Measurements from ENCODE around the gene EYS.

DNA sequence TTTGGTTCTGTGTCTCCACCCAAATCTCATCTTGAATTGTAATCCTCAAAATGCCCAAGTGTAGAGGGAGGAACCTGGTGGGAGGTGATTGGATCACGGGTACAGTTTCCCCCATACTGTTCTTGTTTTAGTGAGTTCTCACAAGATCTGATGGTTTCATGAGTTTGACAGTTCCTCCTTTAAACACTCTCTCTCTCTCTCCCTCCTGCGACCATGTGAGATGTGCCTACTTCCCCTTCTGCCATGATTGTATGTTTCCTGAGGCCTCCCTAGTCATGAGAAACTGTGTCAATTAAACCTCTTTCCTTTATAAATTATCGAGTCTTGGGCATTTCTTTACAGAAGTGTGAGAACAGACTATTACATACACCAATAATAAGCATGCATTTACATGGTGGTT lies 12.1 kb upstream of the EYS start:
- TF ChIP-seq, protein P1, sequence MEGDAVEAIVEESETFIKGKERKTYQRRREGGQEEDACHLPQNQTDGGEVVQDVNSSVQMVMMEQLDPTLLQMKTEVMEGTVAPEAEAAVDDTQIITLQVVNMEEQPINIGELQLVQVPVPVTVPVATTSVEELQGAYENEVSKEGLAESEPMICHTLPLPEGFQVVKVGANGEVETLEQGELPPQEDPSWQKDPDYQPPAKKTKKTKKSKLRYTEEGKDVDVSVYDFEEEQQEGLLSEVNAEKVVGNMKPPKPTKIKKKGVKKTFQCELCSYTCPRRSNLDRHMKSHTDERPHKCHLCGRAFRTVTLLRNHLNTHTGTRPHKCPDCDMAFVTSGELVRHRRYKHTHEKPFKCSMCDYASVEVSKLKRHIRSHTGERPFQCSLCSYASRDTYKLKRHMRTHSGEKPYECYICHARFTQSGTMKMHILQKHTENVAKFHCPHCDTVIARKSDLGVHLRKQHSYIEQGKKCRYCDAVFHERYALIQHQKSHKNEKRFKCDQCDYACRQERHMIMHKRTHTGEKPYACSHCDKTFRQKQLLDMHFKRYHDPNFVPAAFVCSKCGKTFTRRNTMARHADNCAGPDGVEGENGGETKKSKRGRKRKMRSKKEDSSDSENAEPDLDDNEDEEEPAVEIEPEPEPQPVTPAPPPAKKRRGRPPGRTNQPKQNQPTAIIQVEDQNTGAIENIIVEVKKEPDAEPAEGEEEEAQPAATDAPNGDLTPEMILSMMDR (IDR thresholded peaks at IDR 0.05; ENCODE audit: low read length): no peak
- no peak for TF ChIP-seq EZH2 (optimal IDR thresholded peaks at IDR 0.05; ENCODE audit: low read depth, low read length)
- TF ChIP-seq EZH2phosphoT487 (IDR thresholded peaks at IDR 0.05; ENCODE audit: low read length): no peak

Data from MM.1S (cell line).